GDM1 (cell line): ENCODE data around the gene DNAJA3.

Experiments used
- DNase-seq: peaks from one replicate; lab custom pipeline; 2025; lab: John Stamatoyannopoulos, UW

DNAJA3 gene

GRCh38 chr16:4474192-4474961 lies 48.7 kb downstream of the DNAJA3 start, which contains the start of gene NMRAL1:
TSS of gene NMRAL1 (minus strand) at chr16:4474625. CDS start at chr16:4474132, 493 bp downstream.
- DNase-seq, result peak; percentile 90

- peak; percentile 93 for DNase-seq
Observed at GRCh38 chr16:4475880-4476788, 50.5 kb downstream of the DNAJA3 start, which contains the start of gene HMOX2. TSS of gene HMOX2 (plus strand) at chr16:4476398. CDS start at chr16:4505525, 29,127 bp downstream.

DNA sequence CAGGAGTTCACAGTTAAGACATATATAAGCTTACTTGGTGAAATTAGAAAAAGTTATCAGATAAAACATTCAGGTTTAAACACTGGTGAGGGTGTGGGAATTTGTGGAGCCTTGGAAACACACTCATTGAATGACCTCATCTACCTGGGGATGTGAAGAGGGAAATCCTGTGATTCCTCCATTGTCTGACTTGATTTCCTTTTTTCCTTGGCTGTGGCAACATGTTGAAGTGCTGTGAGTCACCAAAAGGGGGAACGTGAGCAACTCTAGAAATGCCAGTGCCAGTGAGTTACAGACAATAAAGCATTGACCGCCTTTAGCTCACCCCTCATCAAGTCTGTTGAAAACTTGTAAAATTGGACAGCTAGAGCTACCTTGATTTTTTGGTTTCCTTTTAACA lies 52.3 kb downstream of the DNAJA3 start:
- no peak for DNase-seq

DNA sequence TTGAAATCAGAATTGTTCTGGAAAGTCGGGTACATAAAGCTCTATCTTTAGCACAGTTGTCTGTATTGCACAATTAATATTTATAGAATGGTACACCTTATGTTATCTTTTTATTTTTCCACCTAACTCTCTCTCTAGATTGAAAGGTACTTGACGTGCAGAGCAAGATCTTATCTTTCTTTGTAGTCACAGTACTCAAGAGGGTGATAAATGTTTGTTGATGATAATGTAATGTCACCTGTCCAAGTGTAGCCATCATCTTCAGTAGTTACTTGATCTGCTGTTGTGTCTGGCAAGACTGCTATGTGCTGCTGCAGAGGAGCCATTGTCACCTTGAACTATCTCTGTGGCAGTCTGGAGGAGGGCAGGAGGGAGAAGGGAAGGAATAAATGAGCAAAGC lies 55.9 kb downstream of the DNAJA3 start:
- no peak for DNase-seq

GRCh38 chr16:4481963-4482362 lies 56.3 kb downstream of the DNAJA3 start:
- no peak for DNase-seq

GRCh38 chr16:4486126-4486893 lies 60.6 kb downstream of the DNAJA3 start:
- DNase-seq, result no peak

GRCh38 chr16:4487955-4488498 lies 62.4 kb downstream of the DNAJA3 start:
- no peak for DNase-seq

- DNase-seq, result no peak
Observed at GRCh38 chr16:4488499-4488967, 62.9 kb downstream of the DNAJA3 start.

GRCh38 chr16:4489030-4489429 lies 63.4 kb downstream of the DNAJA3 start:
- no peak for DNase-seq

- DNase-seq, result no peak
Observed at GRCh38 chr16:4491898-4492297, 66.2 kb downstream of the DNAJA3 start.

- DNase-seq, result no peak
Observed at GRCh38 chr16:4494746-4495490, 69.2 kb downstream of the DNAJA3 start.

- DNase-seq, result no peak
Observed at GRCh38 chr16:4495766-4496165, 70.1 kb downstream of the DNAJA3 start.

- no peak for DNase-seq
Observed at GRCh38 chr16:4496305-4496704, 70.6 kb downstream of the DNAJA3 start.

DNA sequence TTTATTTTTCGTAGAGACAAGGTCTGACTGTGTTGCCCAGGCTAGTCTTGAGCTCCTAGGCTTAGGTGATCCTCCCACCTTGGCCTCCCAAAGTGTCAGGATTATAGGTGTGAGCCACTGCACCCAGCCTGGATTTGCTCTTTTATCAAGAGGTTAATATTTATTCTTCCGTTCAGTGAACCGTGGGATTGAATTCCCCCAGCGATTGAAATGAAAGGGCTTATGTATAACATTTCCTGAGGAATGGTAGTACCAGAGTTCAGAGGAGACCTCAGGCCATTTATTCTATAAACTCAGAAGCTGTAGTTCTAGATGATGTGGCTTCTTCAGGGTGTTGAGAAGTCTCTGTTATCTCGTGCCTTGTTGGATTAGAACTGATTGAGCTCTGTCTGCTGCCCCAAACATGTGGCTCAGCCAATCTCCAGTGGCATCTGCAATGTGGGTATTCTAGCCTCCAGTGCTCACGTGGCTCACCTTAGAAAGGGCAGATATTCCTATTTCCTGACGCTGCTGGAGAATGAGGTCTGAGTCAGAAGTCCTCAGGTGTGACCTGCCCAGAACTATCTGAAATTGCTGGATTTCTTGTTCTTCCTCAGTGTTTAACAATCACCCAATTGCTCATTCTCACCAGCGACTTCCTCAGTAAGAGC lies 73.0 kb downstream of the DNAJA3 start:
- DNase-seq, result no peak

DNA sequence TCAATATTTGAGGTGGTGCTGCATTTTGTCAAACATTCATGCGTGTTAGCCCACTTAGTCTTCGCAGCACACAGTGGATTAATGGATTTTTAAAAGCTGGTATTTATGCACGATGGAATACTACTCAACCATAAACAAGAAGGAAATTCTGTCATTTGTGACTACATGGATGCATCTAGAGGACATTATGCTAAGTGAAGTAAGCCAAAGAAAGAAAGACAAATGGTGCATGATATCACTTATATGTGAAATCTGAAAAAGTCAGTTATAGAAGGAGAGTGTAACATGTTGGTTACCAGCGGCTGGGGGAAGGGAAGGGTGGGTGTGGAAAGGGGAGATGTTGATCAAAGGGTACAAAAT lies 73.5 kb downstream of the DNAJA3 start:
- no peak for DNase-seq

- no peak for DNase-seq
Observed at GRCh38 chr16:4500272-4500671, 74.6 kb downstream of the DNAJA3 start.

GRCh38 chr16:4501071-4501478 lies 75.4 kb downstream of the DNAJA3 start:
- no peak for DNase-seq

GRCh38 chr16:4505356-4506147 lies 79.9 kb downstream of the DNAJA3 start:
- peak; percentile 73 for DNase-seq
